ENCODE measurements around the gene OR5AU1. TPM values are rescaled to one million over a fixed set of nuclear protein-coding genes. Genes with fewer than 3 reads are reported as not detected.

The OR5AU1 gene
- total RNA-seq, 2 donors from 2014 or later, result not detected

- TF ChIP-seq POLR2AphosphoS5 (IDR thresholded peaks at IDR 0.05) (no peak), POLR2A (IDR thresholded peaks at IDR 0.05) (no peak)
- TF ChIP-seq, protein P1, sequence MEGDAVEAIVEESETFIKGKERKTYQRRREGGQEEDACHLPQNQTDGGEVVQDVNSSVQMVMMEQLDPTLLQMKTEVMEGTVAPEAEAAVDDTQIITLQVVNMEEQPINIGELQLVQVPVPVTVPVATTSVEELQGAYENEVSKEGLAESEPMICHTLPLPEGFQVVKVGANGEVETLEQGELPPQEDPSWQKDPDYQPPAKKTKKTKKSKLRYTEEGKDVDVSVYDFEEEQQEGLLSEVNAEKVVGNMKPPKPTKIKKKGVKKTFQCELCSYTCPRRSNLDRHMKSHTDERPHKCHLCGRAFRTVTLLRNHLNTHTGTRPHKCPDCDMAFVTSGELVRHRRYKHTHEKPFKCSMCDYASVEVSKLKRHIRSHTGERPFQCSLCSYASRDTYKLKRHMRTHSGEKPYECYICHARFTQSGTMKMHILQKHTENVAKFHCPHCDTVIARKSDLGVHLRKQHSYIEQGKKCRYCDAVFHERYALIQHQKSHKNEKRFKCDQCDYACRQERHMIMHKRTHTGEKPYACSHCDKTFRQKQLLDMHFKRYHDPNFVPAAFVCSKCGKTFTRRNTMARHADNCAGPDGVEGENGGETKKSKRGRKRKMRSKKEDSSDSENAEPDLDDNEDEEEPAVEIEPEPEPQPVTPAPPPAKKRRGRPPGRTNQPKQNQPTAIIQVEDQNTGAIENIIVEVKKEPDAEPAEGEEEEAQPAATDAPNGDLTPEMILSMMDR (IDR thresholded peaks at IDR 0.05), result no peak
- Histone ChIP-seq H3K36me3 (no peaks in the 10 kb centered on the region), H3K4me1 (replicated peaks) (no peaks in the 10 kb centered on the region), H3K27ac (no peak overlapping the region), H3K27me3 (replicated peaks; ENCODE audit: insufficient read depth) (no peaks in the 10 kb centered on the region), H3K4me3 (no peak overlapping the region), H3K9me3 (no peaks in the 10 kb centered on the region)
- 77% methylated on average over 6 of the region's 6 CpGs for WGBS
- no peak for DNase-seq (ENCODE audit: low spot score)
- intact Hi-C loops (cut with DNase I), result no loop called here
Observed at GRCh38 chr14:21120686-21121085, 35.2 kb downstream of the OR5AU1 start.

DNA sequence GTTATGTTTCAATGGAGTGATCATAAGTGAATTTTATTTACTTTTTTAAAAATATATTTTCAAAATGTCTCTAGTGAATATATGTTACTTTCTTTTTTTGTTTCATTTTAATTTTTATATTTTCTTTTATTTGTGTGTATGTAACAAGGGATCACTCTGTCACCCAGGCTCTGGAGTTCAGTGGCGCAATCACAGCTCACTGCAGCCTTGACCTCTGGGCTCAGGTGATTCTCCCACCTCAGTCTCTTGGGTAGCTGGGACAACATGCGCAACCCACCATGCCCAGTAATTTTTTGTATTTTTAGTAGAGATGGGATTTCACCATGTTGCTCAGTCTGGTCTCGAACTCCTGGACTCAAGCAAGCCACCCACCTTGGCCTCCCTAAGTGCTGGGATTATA, 36.9 kb downstream of the OR5AU1 start:
- no peak overlapping the region for H3K4me3 ChIP-seq
- no peak for DNase-seq (ENCODE audit: low spot score)
- H3K9me3 ChIP-seq, result no peaks in the 10 kb centered on the region
- no peaks in the 10 kb centered on the region for H3K27me3 ChIP-seq (replicated peaks; ENCODE audit: insufficient read depth)
- 96% methylated on average over 3 of the region's 3 CpGs for WGBS
- no peaks in the 10 kb centered on the region for H3K36me3 ChIP-seq
- TF ChIP-seq POLR2A (IDR thresholded peaks at IDR 0.05) (no peak), POLR2AphosphoS5 (IDR thresholded peaks at IDR 0.05) (no peak)
- TF ChIP-seq, protein P1 (IDR thresholded peaks at IDR 0.05), result no peak
- H3K27ac ChIP-seq, result no peak overlapping the region
- intact Hi-C loops (cut with DNase I), result no loop called here
- H3K4me1 ChIP-seq (replicated peaks), result no peaks in the 10 kb centered on the region

DNA sequence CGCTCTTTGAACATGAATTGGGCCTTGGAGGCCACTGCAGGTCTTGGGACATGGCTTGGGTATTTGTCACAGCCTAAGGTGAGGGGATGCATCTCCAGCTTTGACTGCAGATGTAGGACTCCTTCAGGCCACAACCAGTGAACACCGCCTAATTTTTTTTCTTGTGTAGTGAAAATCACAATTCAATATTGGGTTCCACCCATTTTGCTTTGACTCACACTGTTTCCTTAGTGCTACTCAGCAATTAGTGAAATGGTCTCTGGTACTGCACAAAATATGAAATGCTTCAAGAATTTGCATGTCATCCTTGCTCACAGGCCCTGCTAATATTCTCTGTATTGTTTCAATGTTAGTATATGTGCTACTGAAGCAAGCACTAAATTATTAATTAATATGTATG, 42.5 kb downstream of the OR5AU1 start:
- no peak overlapping the region for H3K27ac ChIP-seq
- WGBS, result 93% methylated on average over 2 of the region's 2 CpGs
- no peaks in the 10 kb centered on the region for H3K36me3 ChIP-seq
- no peaks in the 10 kb centered on the region for H3K27me3 ChIP-seq (replicated peaks; ENCODE audit: insufficient read depth)
- no peaks in the 10 kb centered on the region for H3K9me3 ChIP-seq
- no peaks in the 10 kb centered on the region for H3K4me1 ChIP-seq (replicated peaks)
- intact Hi-C loops (cut with DNase I), result no loop called here
- TF ChIP-seq, protein P1 (IDR thresholded peaks at IDR 0.05), result no peak
- TF ChIP-seq POLR2A (IDR thresholded peaks at IDR 0.05), result no peak
- no peak for TF ChIP-seq POLR2AphosphoS5 (IDR thresholded peaks at IDR 0.05)
- no peak for DNase-seq (ENCODE audit: low spot score)
- H3K4me3 ChIP-seq, result no peak overlapping the region

DNA sequence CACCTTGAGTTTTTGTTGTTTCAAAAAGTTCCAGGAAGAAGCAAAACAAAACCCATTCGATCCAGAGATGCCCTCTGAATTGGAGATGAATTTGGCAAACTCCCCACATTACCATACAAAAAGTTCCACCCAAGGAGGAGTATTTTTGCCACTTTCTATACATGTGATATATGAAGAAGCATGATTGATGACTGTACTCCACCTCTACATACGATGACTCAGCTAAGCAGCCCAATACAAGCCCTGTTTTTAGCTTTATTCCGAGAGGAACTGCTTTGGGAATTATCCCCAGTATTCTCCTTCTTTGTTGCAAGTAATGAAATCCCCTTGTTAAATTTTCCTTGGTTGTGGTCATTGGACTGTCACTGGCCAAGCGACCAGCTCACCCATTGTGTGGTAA, 43.6 kb downstream of the OR5AU1 start:
- H3K4me3 ChIP-seq, result no peak overlapping the region
- H3K9me3 ChIP-seq, result no peaks in the 10 kb centered on the region
- H3K36me3 ChIP-seq, result no peaks in the 10 kb centered on the region
- no peak overlapping the region for H3K27ac ChIP-seq
- H3K27me3 ChIP-seq (replicated peaks; ENCODE audit: insufficient read depth), result no peaks in the 10 kb centered on the region
- no peaks in the 10 kb centered on the region for H3K4me1 ChIP-seq (replicated peaks)
- no peak for DNase-seq (ENCODE audit: low spot score)
- intact Hi-C loops (cut with DNase I), result no loop called here
- 81% methylated on average over 4 of the region's 4 CpGs for WGBS
- no peak for TF ChIP-seq POLR2A (IDR thresholded peaks at IDR 0.05)
- no peak for TF ChIP-seq POLR2AphosphoS5 (IDR thresholded peaks at IDR 0.05)
- TF ChIP-seq, protein P1 (IDR thresholded peaks at IDR 0.05), result no peak

DNA sequence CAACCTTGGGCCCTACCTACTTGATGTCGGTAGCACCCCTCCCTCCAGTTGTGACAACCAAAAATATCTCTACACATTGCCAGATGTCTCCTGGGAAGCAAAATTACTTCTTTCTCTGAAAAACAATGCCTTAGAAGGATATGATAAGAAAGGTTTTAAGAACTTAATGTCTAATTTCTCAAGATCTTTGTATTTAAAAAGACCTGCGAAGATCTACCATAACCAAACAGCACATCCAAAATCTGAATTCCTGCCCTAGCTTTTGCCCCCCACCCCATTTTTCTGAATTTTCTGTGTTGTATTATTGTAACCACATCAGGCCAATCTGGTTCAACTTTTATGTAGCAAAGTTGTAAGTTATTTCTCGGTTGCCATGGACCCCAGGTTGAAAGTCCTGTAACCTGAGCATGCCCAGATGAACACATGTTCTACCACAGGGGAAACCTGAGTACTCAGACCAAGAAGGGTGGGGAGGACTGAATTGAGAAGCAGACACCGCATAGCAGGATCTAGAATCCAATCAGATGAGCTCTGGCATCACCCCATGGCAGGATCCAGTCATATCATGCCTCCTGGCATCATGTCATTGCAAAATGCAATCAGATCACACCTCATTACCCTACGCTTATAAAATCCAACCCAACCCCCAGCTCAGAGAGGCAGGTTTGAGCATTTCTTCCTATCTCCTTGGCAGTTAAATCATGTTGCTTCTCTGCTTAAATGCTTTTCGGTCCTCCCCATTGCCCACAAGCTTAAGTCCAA, 46.3 kb downstream of the OR5AU1 start:
- Histone ChIP-seq H3K9me3 (no peaks in the 10 kb centered on the region), H3K27me3 (replicated peaks; ENCODE audit: insufficient read depth) (no peaks in the 10 kb centered on the region), H3K27ac (no peak overlapping the region), H3K36me3 (no peaks in the 10 kb centered on the region), H3K4me1 (replicated peaks) (peaks cover 12% of the 10 kb centered on the region), H3K4me3 (no peak overlapping the region)
- intact Hi-C loops (cut with DNase I), result loop anchor here (10.0 kb wide), 1 partner anchor 275 kb away; the partner anchor contains the start of gene SUPT16H
- DNase-seq (ENCODE audit: low spot score), result no peak
- TF ChIP-seq, protein P1 (IDR thresholded peaks at IDR 0.05), result no peak
- 63% methylated on average over 6 of the region's 6 CpGs for WGBS
